ENCODE results near the gene POTEE. TPM values are rescaled to one million over a fixed set of nuclear protein-coding genes. Genes with fewer than 3 reads are reported as not detected.
A peak's percentile ranks its signal among the peaks of the same experiment; 100 is the strongest.
"Not testable (repeated sequence)": the region's sequence is repeated elsewhere in the genome, so short reads cannot be mapped to it uniquely, and the experiment has no call there.

Gene POTEE
- 0.25 and 0.26 TPM in 2 replicates for total RNA-seq

GRCh38 chr2:131209030-131209772, at the start of gene POTEE:
POTEE (plus strand) TSS chr2:131209536; CDS start chr2:131218403, 8,867 bp downstream.
- not testable (repeated sequence) for DNase-seq (ENCODE audit: low read depth in 2 of 2)

GRCh38 chr2:131165562-131165961, 43.8 kb upstream of the POTEE start:
- DNase-seq (ENCODE audit: low read depth in 2 of 2), result not testable (repeated sequence)

GRCh38 chr2:131168538-131168937, 40.8 kb upstream of the POTEE start:
- DNase-seq (ENCODE audit: low read depth in 2 of 2), result no peak

- DNase-seq (ENCODE audit: low read depth in 2 of 2), result not testable (repeated sequence)
Measured at GRCh38 chr2:131178050-131178449, 31.3 kb upstream of the POTEE start.

GRCh38 chr2:131178721-131179418, 30.5 kb upstream of the POTEE start:
- not testable (repeated sequence) for DNase-seq (ENCODE audit: low read depth in 2 of 2)

- DNase-seq (ENCODE audit: low read depth in 2 of 2), result not testable (repeated sequence)
Measured at GRCh38 chr2:131181451-131181850, 27.9 kb upstream of the POTEE start.

- not testable (repeated sequence) for DNase-seq (ENCODE audit: low read depth in 2 of 2)
Measured at GRCh38 chr2:131193421-131193820, 15.9 kb upstream of the POTEE start.

- not testable (repeated sequence) for DNase-seq (ENCODE audit: low read depth in 2 of 2)
Measured at GRCh38 chr2:131196186-131196585, 13.2 kb upstream of the POTEE start.

GRCh38 chr2:131201098-131201497, 8.2 kb upstream of the POTEE start:
- DNase-seq (ENCODE audit: low read depth in 2 of 2), result no peak

- not testable (repeated sequence) for DNase-seq (ENCODE audit: low read depth in 2 of 2)
Measured at GRCh38 chr2:131207839-131208238, 1.5 kb upstream of the POTEE start.

- not testable (repeated sequence) for DNase-seq (ENCODE audit: low read depth in 2 of 2)
Measured at GRCh38 chr2:131209773-131210104, 403 bp downstream of the POTEE start.

- not testable (repeated sequence) for DNase-seq (ENCODE audit: low read depth in 2 of 2)
Measured at GRCh38 chr2:131210434-131211211, 1.3 kb downstream of the POTEE start.

GRCh38 chr2:131217238-131217986, 8.1 kb downstream of the POTEE start:
- not testable (repeated sequence) for DNase-seq (ENCODE audit: low read depth in 2 of 2)

GRCh38 chr2:131235543-131236449, 26.5 kb downstream of the POTEE start:
- peak in 1 of 2 donors; percentile 47 for DNase-seq (ENCODE audit: low read depth in 2 of 2)

Other genes with a start within 250 kb of the POTEE start
- 78.4 and 113 TPM in 2 replicates for gene FAM168B, start 116.1 kb upstream of the POTEE start, total RNA-seq
- 102 and 148 TPM in 2 replicates for gene PLEKHB2, start 104.2 kb upstream of the POTEE start, total RNA-seq
- gene RAB6D, start 154.6 kb downstream of the POTEE start, total RNA-seq, result under 0.01 TPM in 1 of 2 replicates, not detected in the other

Measured in dermis microvascular lymphatic vessel endothelial cell (primary cell).